ENCODE data around the gene G6PD.
"Not testable (repeated sequence)": the region's sequence is repeated elsewhere in the genome, so short reads cannot be mapped to it uniquely, and the experiment has no call there.

GRCh38 chrX:154575076-154575475 lies 28.4 kb upstream of the G6PD start:
- not testable (repeated sequence) for TF ChIP-seq CTCF, POLR2A (IDR thresholded peaks at IDR 0.05)

All from thyroid gland (tissue), 4 donors.